Left cardiac atrium (tissue), 4 donors: ENCODE measurements around the gene CARS2. TPM values are rescaled to one million over a fixed set of nuclear protein-coding genes. Genes with fewer than 3 reads are reported as not detected.
A peak's percentile ranks its signal among the peaks of the same experiment; 100 is the strongest.
"Not testable (repeated sequence)": the region's sequence is repeated elsewhere in the genome, so short reads cannot be mapped to it uniquely, and the experiment has no call there.

Experiments
- ATAC-seq, 2 donors: fragments of 200-7000 bp; cut with Tn5 transposase; one replicate each; pipeline ENCODE4 v1.9.1; 2020; ENCODE audit warnings: mild to moderate bottlenecking in 2 of 2, moderate library complexity in 2 of 2
- DNase-seq: peaks from one replicate; pipeline ENCODE4 v3.0.0-alpha.2; 2020
- intact Hi-C, 2 donors: fragments of 100-400 bp; cut with DNase I; formaldehyde crosslinking; loops; one replicate each; pipeline versions ENCODE4 v1.14.1 to v1.15.1; 2022 to 2023
- total RNA-seq, 2 donors: library from RNA; stranded (reverse); fragmentation: NEBNext Ultra II Directional; extraction: Animal tissue kit (Norgen Biotek cat#: 25700); gene quantifications; one replicate each; pipeline ENCODE4 v1.2.1, GENCODE V29; 2021
- donor health status: DM: no; HTN: yes; CAD: no.
- donor health status: DM: no; HTN: yes; CAD: no; lungs with severe emphysema.
- donor health status: DM: yes; HTN: yes; CAD: no.
- donor health status: Dilated cardiomyopathy.

CARS2 gene
- total RNA-seq, 2 donors from 2014 or later, result 36.6 to 37.9 TPM

DNA sequence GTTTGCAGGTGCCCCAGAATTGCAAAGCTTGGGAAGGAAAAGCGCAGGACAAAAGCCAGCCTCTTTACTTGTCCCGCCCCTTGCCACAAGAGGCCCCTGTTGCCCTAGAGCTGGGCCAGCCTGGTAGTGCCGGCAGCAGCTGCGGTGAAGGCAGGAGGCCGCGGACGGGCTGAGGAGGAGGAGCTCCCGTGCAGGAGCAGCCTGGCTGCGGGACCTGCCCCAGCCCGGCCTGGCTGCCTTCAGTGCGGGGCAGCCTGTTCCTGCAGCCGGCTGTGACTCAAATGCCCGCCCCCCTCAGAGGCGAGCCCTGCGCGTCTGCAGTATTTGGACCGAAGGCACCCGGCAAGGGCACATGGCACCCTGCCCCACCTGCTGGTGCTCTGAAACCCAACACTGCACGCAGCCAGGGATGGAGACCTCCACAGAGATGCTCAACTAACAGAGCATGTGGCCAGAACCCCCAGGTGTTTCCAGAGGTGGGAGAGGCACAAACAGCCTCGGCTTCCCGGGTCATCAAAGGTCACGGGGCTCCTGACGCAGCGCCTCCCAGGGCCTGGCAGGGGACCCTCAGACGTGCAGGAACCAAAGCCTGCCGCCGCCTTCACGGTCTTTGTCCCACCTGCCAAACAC is 60.9 kb downstream of the CARS2 start:
- DNase-seq (peak; percentile 62), ATAC-seq (peak; percentile 52 to 78)
- intact Hi-C loops, result no loop called here

DNA sequence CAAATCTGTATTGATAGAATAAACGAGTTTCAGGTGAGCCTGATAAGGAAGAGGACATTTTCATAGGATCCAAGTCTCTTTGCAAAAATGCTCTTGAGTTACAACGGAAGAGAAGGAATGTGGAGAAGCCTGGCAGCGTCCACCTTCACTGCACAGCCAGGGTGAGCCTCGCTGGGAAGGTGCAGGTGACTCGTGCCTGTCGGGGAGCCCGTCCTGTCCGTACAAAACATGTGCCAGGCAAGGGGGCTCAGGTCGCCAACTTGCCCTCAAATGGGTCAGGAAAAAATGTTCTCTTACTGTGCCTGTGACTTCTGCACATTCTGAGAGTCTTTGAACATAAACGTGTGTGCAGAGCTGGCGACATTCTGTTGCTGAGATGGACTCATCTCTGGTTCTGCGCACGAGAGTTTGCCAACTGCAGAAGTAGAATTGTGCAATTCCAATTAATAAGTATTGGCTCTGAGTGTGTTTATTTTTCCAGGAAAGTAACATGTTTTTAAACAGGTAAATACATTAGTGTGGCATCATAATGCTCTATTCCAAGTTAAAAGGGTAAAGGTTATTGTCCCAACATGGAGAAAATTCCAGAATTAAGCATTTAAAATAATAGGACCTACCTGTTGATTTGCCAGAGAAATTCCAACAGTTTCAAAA is 62.0 kb downstream of the CARS2 start:
- no peak for DNase-seq
- intact Hi-C loops, result no loop called here
- no peak for ATAC-seq

DNA sequence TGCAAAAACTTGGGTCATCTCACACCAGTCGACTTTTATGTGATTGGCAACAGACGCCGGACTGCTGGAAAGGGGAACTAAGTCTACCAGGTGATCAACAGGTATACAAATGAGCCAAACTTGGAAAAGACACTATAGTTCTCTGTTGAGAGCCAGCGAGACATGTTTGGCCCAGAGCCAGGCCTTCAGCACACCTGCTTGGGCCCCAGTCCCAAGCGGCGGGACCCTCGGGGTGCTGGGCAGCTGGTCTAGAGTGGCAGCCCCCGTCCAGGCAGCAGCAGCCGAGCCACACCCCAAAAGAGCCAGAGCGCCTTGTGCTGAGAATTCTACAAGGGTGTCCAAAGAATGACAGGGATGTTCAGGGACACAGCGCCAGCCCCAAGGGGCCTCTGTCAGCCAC is 62.6 kb downstream of the CARS2 start:
- no peak for ATAC-seq
- intact Hi-C loops, result no loop called here
- no peak for DNase-seq

DNA sequence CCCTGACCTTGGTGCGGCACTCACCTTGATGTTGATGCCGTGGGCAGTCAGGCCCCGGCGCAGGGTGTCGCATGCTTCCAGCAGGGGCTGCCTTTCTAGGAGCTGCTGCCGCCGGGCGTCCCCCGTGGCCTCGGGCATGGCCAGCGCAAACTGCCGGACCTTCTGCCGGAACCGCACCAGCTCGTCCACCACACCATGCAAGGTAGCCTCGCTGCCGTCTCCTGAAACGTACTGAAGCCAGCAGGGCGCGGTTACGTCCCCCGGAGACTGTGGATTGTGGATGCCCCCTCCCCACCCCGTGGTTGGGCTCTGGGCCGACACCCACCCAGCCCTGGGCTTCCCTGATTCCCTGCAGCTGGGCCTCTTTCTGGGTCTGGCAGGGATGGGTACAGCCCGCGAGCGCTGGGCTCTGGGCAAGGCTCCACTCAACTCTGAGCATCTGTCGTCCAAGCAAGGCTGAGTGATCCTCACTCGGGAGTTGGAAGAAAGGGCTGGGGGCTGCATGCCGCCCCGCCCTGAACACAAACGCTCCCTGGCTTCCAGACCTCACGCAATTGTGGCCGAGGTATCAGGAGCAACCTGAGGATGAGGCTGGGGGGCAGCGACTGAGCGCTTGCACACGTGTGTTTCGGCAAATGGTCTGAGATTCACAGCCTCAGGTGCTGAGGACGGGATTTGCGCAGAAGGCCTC is 63.5 kb downstream of the CARS2 start:
- intact Hi-C loops, result no loop called here
- ATAC-seq (no peak), DNase-seq (no peak)

DNA sequence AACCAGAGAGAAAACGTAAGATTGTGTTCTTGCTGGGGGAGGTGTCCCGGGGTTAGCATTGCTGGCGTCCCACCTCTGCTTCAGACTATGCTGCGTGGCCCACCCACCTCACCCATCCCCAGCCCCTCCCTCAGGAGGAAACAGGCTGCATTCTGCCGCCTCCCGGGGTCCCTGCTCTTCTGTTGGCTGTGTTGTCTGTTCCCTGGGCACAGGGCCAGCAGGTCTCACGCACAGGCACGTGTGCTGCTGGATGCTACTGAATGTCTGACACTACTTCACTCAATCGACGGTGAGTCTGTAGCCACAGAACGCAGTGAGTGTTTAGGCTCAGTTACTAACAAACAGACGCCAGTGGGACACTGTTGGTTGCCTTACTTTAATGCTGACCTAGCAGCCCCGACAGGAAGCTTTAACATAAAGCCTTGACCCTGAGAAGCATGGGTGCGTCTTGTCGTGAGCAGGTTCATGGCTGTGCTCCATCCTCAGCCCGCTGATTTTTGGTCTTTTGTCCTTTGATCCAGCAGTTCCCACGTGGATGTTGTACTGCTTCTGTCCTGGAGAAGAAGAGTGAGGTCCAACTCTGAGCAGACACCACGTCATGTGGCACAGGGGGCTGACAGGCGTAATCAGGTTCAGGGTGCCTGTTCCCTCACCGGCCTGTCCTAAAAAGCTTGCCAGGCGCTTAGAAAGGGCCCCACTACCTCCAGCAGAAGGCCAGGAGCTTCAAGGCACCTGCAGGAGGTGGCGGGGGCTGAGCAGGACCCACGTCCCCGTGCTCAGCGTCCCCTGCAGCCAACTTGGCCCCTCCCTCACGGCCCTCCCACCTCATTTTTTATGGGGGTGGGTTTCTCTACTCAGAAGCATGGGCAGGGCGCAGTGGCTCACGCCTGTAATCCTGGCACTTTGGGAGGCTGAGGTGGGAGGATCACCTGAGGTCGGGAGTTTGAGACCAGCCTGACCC is 64.6 kb downstream of the CARS2 start:
- intact Hi-C loops, result no loop called here
- DNase-seq (peak; percentile 48), ATAC-seq (no peak)

DNA sequence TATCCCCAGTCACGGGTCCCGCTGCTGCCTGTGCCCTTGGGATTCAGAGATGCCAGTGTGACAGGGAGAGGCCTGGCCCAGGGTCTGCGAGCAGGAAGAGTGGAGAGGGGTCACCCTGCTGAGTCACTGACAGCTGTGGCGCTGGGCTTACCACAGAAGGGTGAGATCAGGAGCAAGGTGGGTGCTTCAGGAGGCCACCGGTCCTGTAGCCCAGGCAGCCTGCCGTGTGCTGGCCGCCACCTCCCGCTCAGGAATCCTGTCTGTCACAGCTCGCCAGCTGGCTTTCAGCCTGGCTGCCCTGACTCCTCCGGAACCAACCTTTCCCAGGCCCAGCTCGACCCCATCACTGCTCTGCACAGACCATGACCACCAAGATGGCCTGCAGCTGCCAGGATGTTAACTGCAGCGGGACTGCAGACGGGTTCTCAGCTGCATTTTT is 65.3 kb downstream of the CARS2 start:
- DNase-seq (no peak), ATAC-seq (peak; percentile 24 to 27)
- intact Hi-C loops, result no loop called here

DNA sequence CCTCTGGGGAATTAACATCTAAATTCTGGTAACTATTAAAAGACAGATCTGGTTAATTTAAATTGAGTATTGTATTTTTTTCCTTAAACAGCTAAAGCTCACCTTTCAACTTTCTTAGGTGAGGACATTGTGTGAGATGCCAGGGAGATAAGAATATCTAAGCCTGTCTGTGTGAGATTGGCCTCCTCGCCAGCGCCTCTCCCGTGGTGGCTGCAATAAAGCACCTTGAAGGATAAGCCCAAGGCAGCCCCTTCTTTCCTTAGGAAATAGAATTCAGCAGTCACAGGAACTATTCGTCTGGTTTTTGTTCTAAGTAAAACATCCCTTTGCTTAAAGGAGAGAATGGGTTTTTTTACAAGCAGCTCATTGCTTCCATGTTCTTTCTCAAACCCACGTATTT is 66.0 kb downstream of the CARS2 start:
- DNase-seq (no peak), ATAC-seq (no peak)
- intact Hi-C loops, result no loop called here

DNA sequence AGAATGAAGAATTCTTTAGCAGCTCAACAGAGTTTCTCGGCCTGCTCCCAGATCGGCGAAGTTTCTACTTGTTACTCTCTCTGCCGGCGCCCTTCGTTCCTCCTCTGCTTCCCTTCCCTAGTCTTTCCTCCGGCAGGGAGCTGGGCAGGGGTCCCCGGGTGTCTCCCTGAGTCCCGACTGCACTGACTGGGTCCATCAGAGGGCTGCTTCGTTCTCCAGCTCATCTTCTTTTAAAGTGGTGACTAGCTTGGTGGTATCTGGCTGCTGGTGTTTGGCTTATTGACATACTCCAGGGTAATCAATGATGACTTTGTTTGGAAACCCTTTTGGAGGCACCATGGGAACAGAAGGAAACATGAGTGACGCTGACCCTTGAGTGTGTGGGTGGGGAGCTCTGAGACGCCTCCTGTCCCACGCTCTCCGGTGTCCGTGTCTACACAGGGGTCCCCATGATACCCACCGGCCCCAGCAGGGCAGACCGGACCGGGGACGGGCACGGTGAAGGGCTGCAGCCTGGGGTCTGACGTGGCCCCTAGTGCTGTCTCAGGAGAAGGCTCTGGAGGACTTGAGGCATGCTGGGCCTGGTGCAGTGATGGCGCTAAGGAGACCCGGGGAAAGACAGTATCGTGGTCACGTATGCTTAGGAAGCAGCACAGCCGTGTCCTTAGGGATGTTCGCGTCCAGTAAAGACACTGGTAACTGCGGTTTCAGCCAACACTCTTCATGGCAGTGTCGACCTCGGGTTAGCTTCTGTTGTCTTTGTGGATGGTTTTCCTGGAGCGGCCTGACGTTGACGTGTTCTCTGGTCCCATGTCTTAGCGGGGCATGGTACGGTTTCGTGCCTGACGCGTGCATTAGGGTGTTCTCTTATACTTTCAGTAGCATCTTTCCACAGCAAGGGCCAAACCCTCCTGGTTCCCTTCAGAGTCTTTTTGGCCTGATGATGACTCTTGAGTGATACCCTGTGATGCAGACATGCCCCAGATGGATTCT is 66.8 kb downstream of the CARS2 start:
- ATAC-seq (no peak), DNase-seq (peak; percentile 12)

DNA sequence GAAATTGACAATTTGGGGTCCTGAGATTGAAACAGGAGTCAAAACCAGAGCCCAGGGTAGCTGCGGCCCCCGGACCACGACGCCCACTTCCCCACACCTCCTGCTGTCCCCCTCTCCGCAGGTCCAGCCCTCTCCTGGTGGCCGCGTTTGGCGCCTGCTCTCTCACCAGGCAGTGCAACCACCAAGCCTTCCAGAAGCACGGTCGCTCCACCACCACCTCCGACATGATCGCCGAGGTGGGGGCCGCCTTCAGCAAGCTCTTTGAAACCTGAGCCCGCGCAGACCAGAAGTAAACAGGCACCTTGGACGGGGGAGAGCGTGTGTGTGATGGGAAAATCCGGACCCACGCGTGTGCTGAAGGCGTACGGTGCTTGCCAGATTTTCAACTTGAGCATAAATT is 67.7 kb downstream of the CARS2 start:
- ATAC-seq, result no peak
- intact Hi-C loops, result no loop called here
- no peak for DNase-seq

More for the DNA sequence above, 66.8 kb downstream of the CARS2 start:
- intact Hi-C loops, result no loop called here

DNA sequence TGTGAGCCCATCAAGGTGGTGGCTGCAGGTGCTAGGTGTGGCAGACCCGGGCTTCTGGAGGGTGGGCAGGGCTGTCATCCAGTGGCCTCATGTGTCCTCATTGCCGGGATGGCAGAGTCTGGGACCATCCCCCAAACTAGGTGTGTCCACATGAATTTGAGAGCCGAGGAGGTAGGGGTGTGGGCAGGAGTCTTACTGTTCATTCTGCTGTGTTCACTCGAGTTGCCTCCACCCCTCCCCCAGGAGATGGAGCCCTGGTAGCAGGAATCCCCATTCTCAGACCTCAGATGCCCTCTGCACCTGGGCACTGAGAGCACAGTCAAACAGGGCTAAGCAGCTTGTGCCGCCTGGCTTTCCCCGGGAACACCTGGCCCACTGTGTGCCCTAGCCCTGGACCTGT is 68.2 kb downstream of the CARS2 start:
- DNase-seq, result no peak
- intact Hi-C loops, result no loop called here
- no peak for ATAC-seq

DNA sequence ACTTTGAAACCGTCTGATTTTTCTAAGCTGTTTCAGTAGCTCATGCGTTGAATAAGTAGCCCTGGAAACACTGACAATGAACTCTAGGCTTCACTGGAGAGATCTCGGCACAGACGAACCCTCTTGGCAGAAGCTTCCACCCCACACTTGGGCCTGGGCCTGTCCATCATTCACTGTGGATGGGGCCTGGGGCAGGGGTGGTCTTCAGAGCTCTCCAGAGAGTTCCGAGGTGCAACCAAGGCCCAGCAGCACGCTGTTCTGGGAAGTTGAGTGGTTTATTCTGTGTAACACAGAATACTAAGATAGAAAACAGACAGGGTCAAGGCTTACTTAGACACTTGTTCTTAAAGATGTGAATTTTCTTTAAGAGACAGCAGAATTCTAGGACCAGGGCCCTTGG is 68.6 kb downstream of the CARS2 start:
- no peak for ATAC-seq
- intact Hi-C loops, result no loop called here
- no peak for DNase-seq

DNA sequence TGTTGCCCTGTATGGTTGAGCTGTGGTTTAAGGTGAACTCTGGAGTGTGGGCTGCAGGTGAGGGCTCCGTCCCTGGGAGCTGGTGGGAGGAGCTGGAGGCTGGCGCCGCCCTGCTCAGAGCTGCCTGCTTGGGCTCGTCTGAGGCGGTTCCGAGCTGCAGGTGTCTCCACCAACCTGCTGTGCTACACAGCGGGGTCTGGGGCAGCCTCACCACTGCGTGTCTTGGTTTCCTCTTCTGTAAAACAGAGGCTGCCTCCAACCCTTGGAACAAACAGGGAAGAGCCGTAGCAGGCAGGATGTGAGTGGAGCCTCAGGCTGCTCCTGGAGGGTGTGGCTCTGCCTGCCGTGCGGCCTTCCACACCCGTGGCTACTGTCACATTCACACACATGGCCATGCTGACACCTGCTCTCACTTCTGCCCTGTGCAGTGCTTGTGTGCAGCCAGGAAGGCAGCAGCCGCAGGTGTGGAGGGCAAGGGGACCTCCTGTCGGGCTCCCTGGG is 69.2 kb downstream of the CARS2 start:
- intact Hi-C loops, result no loop called here

DNA sequence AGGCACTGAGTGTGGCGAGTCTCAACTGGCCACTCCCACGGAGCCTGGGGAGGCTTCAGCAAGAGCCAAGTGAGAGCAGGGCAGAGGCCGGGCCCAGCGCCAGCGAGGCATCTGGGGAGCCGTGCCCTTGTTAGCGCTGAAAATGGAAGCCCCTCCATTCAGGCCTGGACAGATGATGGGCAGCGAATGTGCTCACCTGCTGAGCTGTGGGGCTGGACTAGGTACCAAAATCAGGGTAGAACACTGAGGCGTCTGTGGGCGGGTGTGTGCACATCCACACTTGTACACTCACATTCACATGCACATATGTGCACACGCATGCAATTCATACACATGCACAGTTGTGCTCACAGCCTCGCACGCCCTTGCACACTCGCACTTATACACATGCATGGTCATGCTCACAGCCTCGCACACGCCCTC is 69.9 kb downstream of the CARS2 start:
- DNase-seq (peak; percentile 20), ATAC-seq (no peak)
- intact Hi-C loops, result no loop called here

More for the DNA sequence above, 69.2 kb downstream of the CARS2 start:
- DNase-seq (peak; percentile 7), ATAC-seq (no peak)

DNA sequence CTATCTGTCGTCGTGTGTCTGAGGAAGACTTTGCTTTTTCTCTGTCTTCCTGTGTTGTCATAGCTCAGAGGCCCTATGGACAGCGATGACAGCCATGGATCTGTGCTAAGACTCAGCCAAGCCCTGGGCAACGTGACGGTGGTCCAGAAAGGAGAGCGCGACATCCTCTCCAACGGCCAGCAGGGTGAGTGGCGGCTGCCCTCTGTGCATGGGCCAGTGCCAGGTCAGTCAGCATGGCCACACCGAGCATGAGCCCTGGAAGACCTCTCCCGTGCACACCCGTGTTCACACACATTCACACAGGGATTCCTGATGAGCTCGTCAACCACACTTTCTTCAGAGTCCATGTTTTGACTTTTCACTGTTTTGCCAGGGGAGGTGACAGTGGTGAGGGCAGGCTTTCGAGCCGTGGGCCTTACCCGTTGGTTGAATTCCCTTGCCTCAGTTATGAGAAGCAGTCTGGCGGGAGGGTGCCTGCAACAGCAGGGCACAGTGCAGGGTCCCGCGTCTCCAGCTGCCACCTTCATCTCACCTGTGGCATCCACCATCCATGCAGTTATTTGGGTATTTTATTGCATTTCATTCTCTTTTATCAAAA is 70.4 kb downstream of the CARS2 start:
- ATAC-seq (no peak), DNase-seq (peak; percentile 17)
- intact Hi-C loops, result no loop called here

DNA sequence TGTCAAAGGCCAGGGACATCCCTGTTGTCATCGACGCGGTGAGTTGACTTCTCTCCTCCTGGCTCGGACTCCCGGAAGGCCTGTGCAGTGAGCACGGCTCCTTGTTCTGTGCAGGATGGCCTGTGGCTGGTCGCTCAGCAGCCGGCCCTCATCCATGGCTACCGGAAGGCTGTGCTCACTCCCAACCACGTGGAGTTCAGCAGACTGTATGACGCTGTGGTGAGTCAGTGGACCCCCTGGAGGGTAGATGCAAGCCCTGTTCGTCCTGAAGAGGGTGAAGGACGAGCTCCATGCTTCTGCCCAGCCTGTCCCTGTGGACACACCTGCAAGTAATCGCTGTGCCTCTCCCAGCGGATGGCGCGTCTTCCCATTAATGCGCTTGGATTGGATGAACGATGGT is 71.4 kb downstream of the CARS2 start:
- intact Hi-C loops, result no loop called here
- ATAC-seq (no peak), DNase-seq (peak; percentile 13)

DNA sequence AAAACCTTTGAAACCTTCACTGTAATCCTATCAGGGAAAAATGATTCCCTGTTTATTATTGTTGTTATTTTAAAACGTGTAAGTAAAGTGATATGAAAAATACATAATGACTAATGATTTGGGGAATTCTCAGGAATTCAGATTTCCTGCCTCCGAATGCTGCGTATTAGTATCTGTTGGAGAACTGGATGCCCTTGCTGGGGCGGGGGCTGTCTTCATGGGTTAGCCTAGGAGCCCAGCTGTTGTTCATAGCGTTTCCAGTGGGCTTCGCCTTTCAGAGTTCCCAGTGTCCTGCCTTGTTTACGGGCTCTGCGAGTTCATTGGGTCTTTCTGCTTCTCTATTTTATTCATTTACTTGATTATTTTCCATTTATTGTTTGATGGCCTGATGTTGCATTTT is 72.1 kb downstream of the CARS2 start:
- intact Hi-C loops, result no loop called here
- ATAC-seq (no peak), DNase-seq (peak; percentile 3)

DNA sequence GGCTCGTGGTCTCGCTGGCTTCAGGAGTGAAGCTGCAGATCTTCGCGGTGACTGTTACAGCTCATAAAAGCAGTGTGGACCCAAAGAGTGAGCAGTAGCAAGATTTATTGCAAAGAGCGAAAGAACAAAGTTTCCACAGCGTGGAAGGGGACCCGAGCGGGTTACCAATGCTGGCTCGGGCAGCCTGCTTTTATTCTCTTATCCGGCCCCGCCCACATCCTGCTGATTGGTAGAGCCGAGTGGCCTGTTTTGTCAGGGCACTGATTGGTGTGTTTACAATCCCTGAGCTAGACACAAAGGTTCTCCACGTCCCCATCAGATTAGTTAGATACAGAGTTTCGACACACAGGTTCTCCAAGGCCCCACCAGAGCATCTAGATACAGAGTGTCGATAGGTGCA is 73.7 kb downstream of the CARS2 start:
- ATAC-seq, intact Hi-C loops: not testable (repeated sequence)
- peak; percentile 5 for DNase-seq
